HG03558 (cell line): ENCODE data around the gene ARHGEF18.
"Not testable (repeated sequence)": the region's sequence is repeated elsewhere in the genome, so short reads cannot be mapped to it uniquely, and the experiment has no call there.

Experiments used
- ATAC-seq: cut with Tn5 transposase; IDR thresholded peaks from one replicate; pipeline ENCODE4 v1.9.1; 2021; ENCODE audit warnings: moderate number of reproducible peaks; ENCODE audit not compliant: unreplicated experiment; ENCODE audit errors: extremely low read depth

The ARHGEF18 gene

DNA sequence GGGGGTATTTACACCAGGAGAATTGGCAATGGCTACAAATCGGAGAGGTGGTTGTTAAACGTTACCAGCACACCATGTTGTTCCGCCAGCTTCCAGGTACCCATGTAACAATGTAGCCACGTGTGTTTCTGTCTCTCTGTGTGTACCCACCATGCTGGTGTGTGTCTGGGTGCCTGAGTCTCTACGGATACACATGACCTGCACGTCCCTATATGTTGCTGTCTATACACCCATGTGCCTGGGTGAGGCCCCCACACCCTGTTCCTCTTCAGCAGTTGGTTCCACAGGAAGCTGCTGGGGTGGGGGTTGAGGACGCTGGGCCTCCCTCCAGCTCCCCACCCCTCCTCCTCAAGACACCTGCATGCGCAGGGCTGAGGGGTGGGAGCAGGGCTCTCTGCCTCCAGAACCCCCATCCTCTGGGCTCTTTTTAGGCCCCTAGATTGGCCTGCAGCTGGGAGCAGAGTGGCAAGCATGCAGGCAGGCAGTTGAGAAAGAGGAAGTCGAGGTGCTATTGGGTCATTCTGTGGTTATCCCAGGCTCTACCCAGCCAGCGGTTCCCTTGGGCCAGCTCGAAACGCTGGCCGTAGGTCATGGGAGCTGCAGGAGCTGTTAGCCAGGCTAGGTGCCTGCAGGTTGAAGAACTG, at the start of gene ARHGEF18:
ARHGEF18 (plus strand) TSS at position 351 of the 644 bp plus-strand sequence. CDS start 13,954 bp downstream, outside the sequence.
- no peak for ATAC-seq

DNA sequence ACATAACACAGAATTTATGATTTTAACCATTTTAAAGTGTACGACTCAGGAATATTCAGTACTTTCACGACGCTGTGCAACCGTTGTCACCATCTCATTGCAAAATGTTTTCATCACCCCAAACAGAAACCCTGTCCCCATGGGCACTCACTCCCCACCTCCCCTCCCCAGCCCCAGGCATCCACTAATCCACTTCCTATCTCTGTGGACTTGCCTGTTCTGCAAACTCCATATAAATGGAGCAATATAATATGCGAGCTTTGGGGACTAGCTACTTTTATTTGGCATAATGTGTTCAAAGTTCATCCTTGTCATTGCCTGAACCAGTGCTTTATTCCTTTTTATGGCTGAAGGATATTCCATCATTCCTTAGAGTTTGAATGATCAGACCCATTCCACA, 47.2 kb upstream of the ARHGEF18 start:
- no peak for ATAC-seq

- no peak for ATAC-seq
Observed at GRCh38 chr19:7303470-7303869, 45.3 kb upstream of the ARHGEF18 start.

DNA sequence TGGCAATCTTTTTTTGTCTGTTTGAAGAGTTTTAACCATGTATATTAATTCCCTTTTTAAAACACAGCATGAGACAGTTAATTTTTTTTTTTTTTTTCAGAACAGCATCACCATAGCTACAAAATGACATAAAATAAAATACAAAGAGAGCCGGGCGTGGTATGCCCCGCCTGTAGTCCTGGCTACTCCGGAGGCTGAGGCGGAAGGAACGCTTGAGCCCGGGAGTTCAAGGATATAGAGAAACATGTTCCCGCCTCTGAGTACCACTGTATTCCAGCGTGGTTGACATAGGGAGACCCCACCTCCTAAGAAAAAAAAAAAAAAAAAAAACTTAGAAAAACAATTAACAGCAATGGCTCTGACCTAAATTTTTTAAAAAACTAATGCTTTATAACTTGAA, 44.5 kb upstream of the ARHGEF18 start:
- ATAC-seq = no peak

GRCh38 chr19:7307590-7308218, 41.0 kb upstream of the ARHGEF18 start:
- no peak for ATAC-seq

DNA sequence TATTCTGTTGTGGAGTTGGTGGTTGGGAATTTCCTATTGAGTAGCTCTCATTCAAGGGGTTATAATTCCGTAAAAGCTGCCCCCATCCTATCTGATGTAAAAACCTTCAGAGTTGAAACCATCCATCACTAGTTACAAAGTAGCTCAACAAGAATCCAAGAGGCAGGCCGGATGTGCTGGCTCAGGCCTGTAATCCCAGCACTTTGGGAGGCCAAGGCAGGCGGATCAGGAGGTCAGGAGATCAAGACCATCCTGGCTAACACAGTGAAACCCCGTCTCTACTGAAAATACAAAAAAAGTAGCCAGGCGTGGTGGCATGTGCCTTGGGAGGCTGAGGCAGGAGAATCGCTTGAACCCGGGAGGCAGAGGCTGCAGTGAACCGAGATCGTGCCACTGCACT, 40.4 kb upstream of the ARHGEF18 start:
- ATAC-seq = not testable (repeated sequence)

GRCh38 chr19:7311911-7312310, 36.8 kb upstream of the ARHGEF18 start:
- no peak for ATAC-seq

- no peak for ATAC-seq
Observed at GRCh38 chr19:7312816-7313215, 35.9 kb upstream of the ARHGEF18 start.

DNA sequence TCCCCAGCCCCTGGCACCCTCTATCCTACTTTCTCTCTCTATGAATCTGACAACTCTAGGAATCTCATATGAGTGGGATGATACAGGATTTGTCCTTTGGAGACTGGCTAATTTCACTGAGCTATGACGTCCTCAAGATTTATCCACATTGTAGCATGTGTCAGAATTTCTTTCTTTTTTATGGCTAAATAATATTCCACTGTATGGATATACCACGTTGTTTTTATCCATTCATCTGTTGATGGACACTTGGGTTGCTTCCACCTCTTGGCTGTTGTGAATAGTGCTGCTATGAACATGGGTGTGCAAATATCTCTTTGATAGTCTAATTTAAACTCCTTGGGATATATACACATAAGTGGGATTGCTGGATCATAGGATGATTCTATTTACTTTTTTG, 30.6 kb upstream of the ARHGEF18 start:
- ATAC-seq = no peak

DNA sequence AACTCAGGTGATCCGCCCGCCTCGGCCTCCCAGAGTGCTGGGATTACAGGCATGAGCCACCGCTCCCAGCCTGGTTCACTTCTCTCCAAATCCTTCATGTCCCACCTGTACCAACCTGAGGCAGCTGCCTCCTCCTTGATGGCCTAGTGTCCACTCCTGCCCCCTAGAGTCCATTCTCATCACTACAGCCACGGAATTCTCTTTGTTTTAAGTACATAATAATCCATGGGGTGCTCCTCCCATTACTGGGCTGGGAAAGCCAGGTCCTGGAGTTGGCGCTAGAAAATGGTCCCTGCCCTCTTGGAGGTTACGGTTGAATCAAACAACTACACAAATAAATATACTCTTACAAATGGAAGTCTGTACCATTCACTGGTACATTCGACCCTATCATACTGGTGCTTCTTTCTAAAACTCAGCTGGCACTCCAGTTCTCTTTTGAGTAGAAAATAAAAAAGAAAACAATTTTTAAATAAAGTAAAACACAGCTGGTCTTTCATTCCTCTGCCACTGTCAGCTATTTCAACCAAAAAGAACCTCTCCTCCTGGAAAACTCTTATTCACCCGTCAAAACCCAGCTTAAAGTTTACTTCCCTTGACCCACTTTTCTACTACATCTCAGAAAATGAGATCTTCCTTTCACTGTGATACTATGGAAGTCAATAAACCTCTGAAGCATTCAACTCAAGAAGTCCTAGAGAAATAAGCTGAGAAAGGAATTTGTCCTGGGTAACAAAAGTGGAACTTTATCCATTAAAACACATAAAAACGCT, 22.4 kb upstream of the ARHGEF18 start:
- no peak for ATAC-seq

DNA sequence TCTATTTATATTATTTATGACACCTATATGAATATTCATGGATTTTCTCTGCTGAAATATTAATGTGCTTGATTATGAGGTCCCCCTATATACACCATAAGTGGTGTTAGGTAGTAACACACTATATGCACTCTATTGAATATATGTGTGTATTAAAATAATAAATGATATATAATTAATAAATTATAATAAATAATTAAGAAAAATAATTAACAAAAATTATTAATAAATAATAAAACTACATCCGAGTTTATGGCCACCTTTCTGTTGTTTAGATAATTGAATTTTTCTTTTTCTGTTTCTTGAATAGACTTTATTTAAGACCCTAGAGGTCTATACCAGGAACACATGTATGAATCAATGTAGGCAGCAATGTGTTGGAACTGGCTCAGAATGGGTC, 20.9 kb upstream of the ARHGEF18 start:
- ATAC-seq = no peak

GRCh38 chr19:7328647-7329046, 20.1 kb upstream of the ARHGEF18 start:
- no peak for ATAC-seq

GRCh38 chr19:7331446-7331845, 17.3 kb upstream of the ARHGEF18 start:
- no peak for ATAC-seq

GRCh38 chr19:7333198-7334118, 15.3 kb upstream of the ARHGEF18 start:
- ATAC-seq = no peak

DNA sequence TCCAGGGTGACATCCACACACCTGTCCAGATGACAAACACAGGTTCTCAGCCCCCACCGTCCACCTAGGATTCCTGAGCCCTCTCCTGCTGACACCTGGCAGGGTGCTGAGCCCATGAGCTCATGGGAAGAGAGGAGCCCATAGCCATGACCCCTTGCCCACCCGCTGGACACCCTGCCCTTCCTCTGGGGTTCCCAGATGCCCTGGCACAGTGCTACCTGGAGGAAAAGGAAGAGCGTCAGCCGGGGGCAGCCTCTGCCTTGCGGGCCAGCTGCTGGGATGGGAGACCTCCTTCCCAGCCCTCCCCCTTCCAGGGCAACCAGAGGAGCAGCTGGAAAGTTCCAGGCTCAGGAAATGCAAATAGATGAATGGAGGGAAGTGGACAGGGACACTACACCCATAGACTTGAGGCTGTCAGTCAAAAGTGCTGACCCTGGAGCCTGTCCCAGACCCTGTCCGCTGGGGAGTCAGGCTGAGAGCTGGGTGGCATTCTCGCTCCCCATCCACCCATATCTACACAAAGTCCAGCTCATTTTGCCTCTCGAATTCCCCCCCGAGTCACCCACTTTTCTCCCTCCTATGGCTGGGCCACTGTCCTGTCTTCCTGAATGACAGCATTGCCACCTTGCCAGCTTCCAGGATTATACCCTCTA, 12.3 kb upstream of the ARHGEF18 start:
- ATAC-seq = no peak

- ATAC-seq = peak; percentile 44
Observed at GRCh38 chr19:7337380-7338194, 11.2 kb upstream of the ARHGEF18 start.

- ATAC-seq = no peak
Observed at GRCh38 chr19:7340959-7341837, 7.5 kb upstream of the ARHGEF18 start.

GRCh38 chr19:7342143-7342542, 6.6 kb upstream of the ARHGEF18 start:
- no peak for ATAC-seq
